Tracheal epithelial cell (primary cell): ENCODE measurements around the gene NR2E1. TPM values are rescaled to one million over a fixed set of nuclear protein-coding genes. Genes with fewer than 3 reads are reported as not detected.

Source experiments
- total RNA-seq: library from RNA; depleted of rRNA; stranded (reverse); fragments of >200 nt; gene quantifications from 2 replicates; pipeline ENCODE4 v1.2.1, GENCODE V29; 2014

The NR2E1 gene
- total RNA-seq, result not detected in 2 replicates

GRCh38 chr6:108165714-108166663 lies at the start of gene NR2E1:
Gene NR2E1 (plus strand): TSS chr6:108166022. CDS start chr6:108166766, 744 bp downstream.

Other genes starting within 250 kb of the NR2E1 start
- gene SEC63, start 207.8 kb upstream of the NR2E1 start, total RNA-seq, result 10.6 and 13.4 TPM in 2 replicates
- gene OSTM1, start 91.3 kb upstream of the NR2E1 start, total RNA-seq, result 49.7 and 81.7 TPM in 2 replicates
- gene SNX3, start 95.0 kb downstream of the NR2E1 start, total RNA-seq, result 125 and 140 TPM in 2 replicates
- gene AFG1L, start 129.0 kb downstream of the NR2E1 start, total RNA-seq, result 4.5 and 5.5 TPM in 2 replicates